ENCODE data around the gene C11orf54. TPM values are rescaled to one million over a fixed set of nuclear protein-coding genes. Genes with fewer than 3 reads are reported as not detected.

C11orf54 gene
- total RNA-seq, 1 experiment from 2014 or later = 18.0 TPM

DNA sequence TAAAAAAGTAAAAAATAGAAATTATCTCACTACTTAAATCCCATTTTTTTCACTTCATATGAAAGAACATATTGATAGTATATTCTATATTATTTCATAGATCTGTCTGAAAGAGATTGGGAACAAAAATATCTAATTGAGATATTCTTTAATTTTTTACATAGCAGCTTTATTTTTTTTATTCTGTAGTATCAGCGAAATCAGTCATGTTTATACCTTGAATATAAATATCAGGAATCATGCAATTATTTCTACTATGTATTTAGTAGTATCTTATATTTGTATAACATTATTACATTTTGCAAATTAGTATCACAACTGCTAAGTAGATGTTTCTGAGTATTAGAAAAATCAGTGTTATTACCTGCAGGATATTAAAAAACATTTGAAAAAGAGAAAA lies 20.4 kb downstream of the C11orf54 start:
- Histone ChIP-seq H2BK15ac (ENCODE audit: low read depth, low read length) (no peak overlapping the region), H3K4me2 (ENCODE audit: insufficient read depth, insufficient read length, low read length) (no peak overlapping the region), H2AFZ (ENCODE audit: low read length) (no peak overlapping the region), H3K4ac (ENCODE audit: low read depth, low read length) (no peak overlapping the region), H2BK20ac (ENCODE audit: low read depth, low read length, poor library complexity, severe bottlenecking) (no peak overlapping the region), H3K14ac (ENCODE audit: insufficient read depth, low read length) (no peak overlapping the region), H3K79me2 (ENCODE audit: insufficient read depth, low read length) (no peaks in the 10 kb centered on the region), H3K9ac (ENCODE audit: extremely low read depth, insufficient read length, low read length) (no peak overlapping the region), H4K8ac (replicated peaks; ENCODE audit: insufficient read length, low read depth, low read length) (no peak overlapping the region), H4K91ac (ENCODE audit: insufficient read length, low read depth, low read length) (no peak overlapping the region), H3K9me3 (ENCODE audit: control insufficient read depth, low read depth, low read length) (no peaks in the 10 kb centered on the region), H3K23me2 (ENCODE audit: insufficient read length, low read depth, low read length, poor library complexity, severe bottlenecking) (peaks cover 3% of the 10 kb centered on the region), H3K27ac (ENCODE audit: insufficient read length, low read depth, low read length) (no peak overlapping the region), H3K23ac (ENCODE audit: insufficient read length, low read depth, low read length) (no peak overlapping the region), H2BK12ac (ENCODE audit: insufficient read length, low read depth, low read length) (no peak overlapping the region), H2BK5ac (ENCODE audit: insufficient read length, low read length) (no peak overlapping the region), H2BK120ac (ENCODE audit: low read depth, low read length, poor library complexity, severe bottlenecking) (no peak overlapping the region), H3T11ph (ENCODE audit: low read length) (no peak overlapping the region), H4K20me1 (ENCODE audit: control insufficient read depth, insufficient read depth, insufficient read length) (no peaks in the 10 kb centered on the region), H3K27me3 (ENCODE audit: insufficient read depth, low read length) (no peaks in the 10 kb centered on the region), H3K56ac (ENCODE audit: insufficient read length, low read depth, low read length) (no peak overlapping the region), H3K79me1 (ENCODE audit: insufficient read depth, low read depth, low read length, poor library complexity, severe bottlenecking) (no peaks in the 10 kb centered on the region), H3K4me1 (ENCODE audit: insufficient read depth, low read length) (no peaks in the 10 kb centered on the region), H4K5ac (ENCODE audit: insufficient read length, low read depth, low read length) (no peak overlapping the region), H3K18ac (ENCODE audit: insufficient read length, low read depth, low read length) (no peak overlapping the region), H2AK5ac (ENCODE audit: insufficient read length, low read length) (no peak overlapping the region)
- H3K9me3 Mint-ChIP-seq = no peaks in the 10 kb centered on the region
- no peaks in the 10 kb centered on the region for H3K4me1 Mint-ChIP-seq
- DNase-seq = no peak
- H3K27ac Mint-ChIP-seq = no peak overlapping the region
- H3K36me3 Mint-ChIP-seq (ENCODE audit: insufficient read depth in 1 of 3, low read depth in 3 of 3) = peaks cover 15 to 48% (median 42%) of the 10 kb centered on the region in 3 experiments
- no peak overlapping the region for H3K4me3 Mint-ChIP-seq
- TF ChIP-seq, protein P1, sequence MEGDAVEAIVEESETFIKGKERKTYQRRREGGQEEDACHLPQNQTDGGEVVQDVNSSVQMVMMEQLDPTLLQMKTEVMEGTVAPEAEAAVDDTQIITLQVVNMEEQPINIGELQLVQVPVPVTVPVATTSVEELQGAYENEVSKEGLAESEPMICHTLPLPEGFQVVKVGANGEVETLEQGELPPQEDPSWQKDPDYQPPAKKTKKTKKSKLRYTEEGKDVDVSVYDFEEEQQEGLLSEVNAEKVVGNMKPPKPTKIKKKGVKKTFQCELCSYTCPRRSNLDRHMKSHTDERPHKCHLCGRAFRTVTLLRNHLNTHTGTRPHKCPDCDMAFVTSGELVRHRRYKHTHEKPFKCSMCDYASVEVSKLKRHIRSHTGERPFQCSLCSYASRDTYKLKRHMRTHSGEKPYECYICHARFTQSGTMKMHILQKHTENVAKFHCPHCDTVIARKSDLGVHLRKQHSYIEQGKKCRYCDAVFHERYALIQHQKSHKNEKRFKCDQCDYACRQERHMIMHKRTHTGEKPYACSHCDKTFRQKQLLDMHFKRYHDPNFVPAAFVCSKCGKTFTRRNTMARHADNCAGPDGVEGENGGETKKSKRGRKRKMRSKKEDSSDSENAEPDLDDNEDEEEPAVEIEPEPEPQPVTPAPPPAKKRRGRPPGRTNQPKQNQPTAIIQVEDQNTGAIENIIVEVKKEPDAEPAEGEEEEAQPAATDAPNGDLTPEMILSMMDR (conservative IDR thresholded peaks at IDR 0.05) = no peak
- no CpG with 5 or more reads among the region's 1 CpG for WGBS (ENCODE audit: extremely low coverage, insufficient read length, low lambda C conversion rate)
- H3K27me3 Mint-ChIP-seq (ENCODE audit: low read depth) = no peaks in the 10 kb centered on the region; the same call in 1 of the 2 replicates
